ENCODE results near the gene R3HDM1. TPM values are rescaled to one million over a fixed set of nuclear protein-coding genes. Genes with fewer than 3 reads are reported as not detected.
A peak's percentile ranks its signal among the peaks of the same experiment; 100 is the strongest.

R3HDM1 gene
- total and polyA plus RNA-seq, 2 experiments from 2014 or later = 9.1 to 10.9 TPM

DNA sequence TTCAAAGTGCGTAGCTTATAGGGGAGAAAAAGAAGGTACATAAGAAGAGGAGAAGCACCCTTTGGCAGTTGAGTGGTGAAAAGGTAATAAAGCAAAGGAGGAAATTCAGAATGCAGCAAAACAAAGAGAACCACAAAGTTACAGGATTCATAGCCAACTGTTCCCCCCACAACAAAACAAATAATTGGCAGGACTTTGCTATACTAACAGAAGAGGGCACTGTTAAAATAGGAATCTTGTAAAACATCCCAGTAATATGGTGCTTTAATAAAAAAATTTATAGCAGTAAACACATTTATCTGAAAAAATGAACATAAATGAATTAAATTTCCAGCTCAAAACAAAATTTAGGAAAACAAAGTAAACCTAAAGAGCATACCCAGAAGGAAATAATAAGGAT, 42.3 kb downstream of the R3HDM1 start:
- Histone ChIP-seq H3K27ac (no peak overlapping the region), H3K4me1 (ENCODE audit: insufficient read depth) (no peaks in the 10 kb centered on the region), H3K4me3 (no peak overlapping the region), H3K79me2 (no peaks in the 10 kb centered on the region), H3K4me2 (no peak overlapping the region), H3K9me2 (replicated peaks; ENCODE audit: insufficient read depth) (no peaks in the 10 kb centered on the region), H2AFZ (no peak overlapping the region), H4K20me1 (ENCODE audit: insufficient read depth, poor library complexity, severe bottlenecking) (no peaks in the 10 kb centered on the region), H3K36me3 (replicated peaks; ENCODE audit: insufficient read depth, low read depth) (no peaks in the 10 kb centered on the region), H3K9me3 (ENCODE audit: low read depth) (no peaks in the 10 kb centered on the region), H3K27me3 (no peaks in the 10 kb centered on the region)
- WGBS (ENCODE audit: low lambda C conversion rate, missing lambda C conversion rate) = 100% methylated on average over 1 of the region's 1 CpG
- DNase-seq (ENCODE audit: low spot score) = no peak
- TF ChIP-seq EZH2 (IDR thresholded peaks at IDR 0.05; ENCODE audit: borderline replicate concordance) = no peak
- no peak for TF ChIP-seq CTCF (IDR thresholded peaks at IDR 0.05; ENCODE audit: poor library complexity)
- no peak for TF ChIP-seq EZH2phosphoT487 (IDR thresholded peaks at IDR 0.05; ENCODE audit: low read depth, severe bottlenecking, unreplicated experiment)

DNA sequence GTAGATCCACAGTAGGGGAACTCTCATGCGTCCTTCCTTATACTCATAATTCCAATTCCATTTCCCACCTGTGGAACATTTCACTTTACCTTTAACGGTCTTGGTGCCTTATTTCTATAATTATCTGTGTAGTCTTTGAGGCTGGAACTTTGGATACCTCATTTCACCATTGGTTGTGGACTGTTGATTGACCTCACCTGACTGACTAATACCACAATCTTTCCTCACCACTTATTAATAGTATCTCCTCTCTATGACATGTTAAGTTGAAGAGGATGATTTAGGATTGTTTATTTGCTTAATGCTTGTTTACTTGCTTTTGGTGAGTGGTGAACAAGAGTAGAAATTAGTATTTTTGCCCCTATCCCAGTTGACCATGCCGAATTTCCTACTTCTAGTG, 50.0 kb downstream of the R3HDM1 start:
- Histone ChIP-seq H3K36me3 (replicated peaks; ENCODE audit: insufficient read depth, low read depth) (no peaks in the 10 kb centered on the region), H3K27me3 (no peaks in the 10 kb centered on the region), H3K9me3 (ENCODE audit: low read depth) (no peaks in the 10 kb centered on the region), H3K9me2 (replicated peaks; ENCODE audit: insufficient read depth) (no peaks in the 10 kb centered on the region), H3K4me3 (no peak overlapping the region), H3K79me2 (no peaks in the 10 kb centered on the region), H4K20me1 (ENCODE audit: insufficient read depth, poor library complexity, severe bottlenecking) (no peaks in the 10 kb centered on the region), H2AFZ (no peak overlapping the region), H3K4me2 (no peak overlapping the region), H3K4me1 (ENCODE audit: insufficient read depth) (no peaks in the 10 kb centered on the region), H3K27ac (no peak overlapping the region)
- WGBS (ENCODE audit: low lambda C conversion rate, missing lambda C conversion rate) = 95% methylated on average over 3 of the region's 3 CpGs
- DNase-seq (ENCODE audit: low spot score) = no peak
- no peak for TF ChIP-seq EZH2 (IDR thresholded peaks at IDR 0.05; ENCODE audit: borderline replicate concordance)
- TF ChIP-seq EZH2phosphoT487 (IDR thresholded peaks at IDR 0.05; ENCODE audit: low read depth, severe bottlenecking, unreplicated experiment) = no peak
- no peak for TF ChIP-seq CTCF (IDR thresholded peaks at IDR 0.05; ENCODE audit: poor library complexity)

GRCh38 chr2:135582383-135582782, 51.1 kb downstream of the R3HDM1 start:
- H3K4me3 ChIP-seq = no peak overlapping the region
- no peaks in the 10 kb centered on the region for H3K79me2 ChIP-seq
- no peaks in the 10 kb centered on the region for H3K36me3 ChIP-seq (replicated peaks; ENCODE audit: insufficient read depth, low read depth)
- no peaks in the 10 kb centered on the region for H4K20me1 ChIP-seq (ENCODE audit: insufficient read depth, poor library complexity, severe bottlenecking)
- H3K4me2 ChIP-seq = no peak overlapping the region
- H3K27ac ChIP-seq = no peak overlapping the region
- H3K4me1 ChIP-seq (ENCODE audit: insufficient read depth) = no peaks in the 10 kb centered on the region
- 82% methylated on average over 2 of the region's 2 CpGs for WGBS (ENCODE audit: low lambda C conversion rate, missing lambda C conversion rate)
- DNase-seq (ENCODE audit: low spot score) = no peak
- TF ChIP-seq CTCF (IDR thresholded peaks at IDR 0.05; ENCODE audit: poor library complexity) (no peak), EZH2 (IDR thresholded peaks at IDR 0.05; ENCODE audit: borderline replicate concordance) (no peak), EZH2phosphoT487 (IDR thresholded peaks at IDR 0.05; ENCODE audit: low read depth, severe bottlenecking, unreplicated experiment) (no peak)
- no peaks in the 10 kb centered on the region for H3K9me3 ChIP-seq (ENCODE audit: low read depth)
- H3K9me2 ChIP-seq (replicated peaks; ENCODE audit: insufficient read depth) = no peaks in the 10 kb centered on the region
- H3K27me3 ChIP-seq = no peaks in the 10 kb centered on the region
- H2AFZ ChIP-seq = no peak overlapping the region

- WGBS (ENCODE audit: low lambda C conversion rate, missing lambda C conversion rate) = 89% methylated on average over 2 of the region's 2 CpGs
These were observed 54.3 kb downstream of the R3HDM1 start for GRCh38 chr2:135585586-135585985.

More at GRCh38 chr2:135585586-135585985, 54.3 kb downstream of the R3HDM1 start:
- DNase-seq (ENCODE audit: low spot score) = no peak
- Histone ChIP-seq H4K20me1 (ENCODE audit: insufficient read depth, poor library complexity, severe bottlenecking) (no peaks in the 10 kb centered on the region), H2AFZ (no peak overlapping the region), H3K79me2 (no peaks in the 10 kb centered on the region), H3K9me3 (ENCODE audit: low read depth) (no peaks in the 10 kb centered on the region), H3K36me3 (replicated peaks; ENCODE audit: insufficient read depth, low read depth) (no peaks in the 10 kb centered on the region), H3K27me3 (no peaks in the 10 kb centered on the region), H3K4me2 (no peak overlapping the region), H3K9me2 (replicated peaks; ENCODE audit: insufficient read depth) (no peaks in the 10 kb centered on the region), H3K4me3 (no peak overlapping the region), H3K4me1 (ENCODE audit: insufficient read depth) (no peaks in the 10 kb centered on the region), H3K27ac (no peak overlapping the region)
- TF ChIP-seq CTCF (IDR thresholded peaks at IDR 0.05; ENCODE audit: poor library complexity) (peak; percentile 19), EZH2 (IDR thresholded peaks at IDR 0.05; ENCODE audit: borderline replicate concordance) (no peak)
